ENCODE results near the gene SEMA3A.

SEMA3A gene

GRCh38 chr7:83985821-83986220, 208.8 kb downstream of the SEMA3A start:
- DNase-seq (no peak), ATAC-seq (replicated peaks) (no peak)
- Mint-ChIP-seq H3K9me3 (no peaks in the 10 kb centered on the region), H3K36me3 (no peaks in the 10 kb centered on the region), H3K4me3 (no peak overlapping the region), H3K4me1 (no peaks in the 10 kb centered on the region), H3K27me3 (no peaks in the 10 kb centered on the region), H3K27ac (no peak overlapping the region)

GRCh38 chr7:83984591-83984990, 210.0 kb downstream of the SEMA3A start:
- no peaks in the 10 kb centered on the region for H3K27me3 Mint-ChIP-seq
- no peak overlapping the region for H3K27ac Mint-ChIP-seq
- ATAC-seq (replicated peaks) (no peak), DNase-seq (no peak)
- H3K4me1 Mint-ChIP-seq = no peaks in the 10 kb centered on the region
- H3K36me3 Mint-ChIP-seq = no peaks in the 10 kb centered on the region
- H3K4me3 Mint-ChIP-seq = no peak overlapping the region
- no peaks in the 10 kb centered on the region for H3K9me3 Mint-ChIP-seq

GRCh38 chr7:83984076-83984475, 210.5 kb downstream of the SEMA3A start:
- Mint-ChIP-seq H3K36me3 (no peaks in the 10 kb centered on the region), H3K9me3 (no peaks in the 10 kb centered on the region), H3K27ac (no peak overlapping the region), H3K4me1 (no peaks in the 10 kb centered on the region), H3K4me3 (no peak overlapping the region), H3K27me3 (no peaks in the 10 kb centered on the region)
- no peak for ATAC-seq (replicated peaks)
- DNase-seq = no peak

- Mint-ChIP-seq H3K9me3 (no peaks in the 10 kb centered on the region), H3K27me3 (no peaks in the 10 kb centered on the region), H3K36me3 (no peaks in the 10 kb centered on the region), H3K4me3 (no peak overlapping the region), H3K27ac (no peak overlapping the region), H3K4me1 (no peaks in the 10 kb centered on the region)
- ATAC-seq (replicated peaks) = no peak
- no peak for DNase-seq
Observed at GRCh38 chr7:83983606-83984005, 211.0 kb downstream of the SEMA3A start.

- H3K4me1 Mint-ChIP-seq = no peaks in the 10 kb centered on the region
- DNase-seq = no peak
- H3K4me3 Mint-ChIP-seq = no peak overlapping the region
- H3K36me3 Mint-ChIP-seq = no peaks in the 10 kb centered on the region
- peak in 1 of 2 donors; percentile 50 for ATAC-seq (replicated peaks)
- H3K9me3 Mint-ChIP-seq = no peaks in the 10 kb centered on the region
- H3K27me3 Mint-ChIP-seq = no peaks in the 10 kb centered on the region
- H3K27ac Mint-ChIP-seq = no peak overlapping the region
Observed at GRCh38 chr7:83976302-83976701, 218.3 kb downstream of the SEMA3A start.

GRCh38 chr7:83970081-83970480, 224.5 kb downstream of the SEMA3A start:
- Mint-ChIP-seq H3K36me3 (no peaks in the 10 kb centered on the region), H3K9me3 (no peaks in the 10 kb centered on the region), H3K27ac (no peak overlapping the region), H3K4me3 (no peak overlapping the region), H3K27me3 (no peaks in the 10 kb centered on the region), H3K4me1 (no peaks in the 10 kb centered on the region)
- no peak for ATAC-seq (replicated peaks)
- no peak for DNase-seq

GRCh38 chr7:83964318-83964717, 230.3 kb downstream of the SEMA3A start:
- Mint-ChIP-seq H3K27me3 (no peaks in the 10 kb centered on the region), H3K4me3 (no peak overlapping the region), H3K36me3 (no peaks in the 10 kb centered on the region), H3K27ac (no peak overlapping the region), H3K4me1 (no peaks in the 10 kb centered on the region), H3K9me3 (no peaks in the 10 kb centered on the region)
- DNase-seq (no peak), ATAC-seq (replicated peaks) (no peak)

- ATAC-seq (replicated peaks) (no peak), DNase-seq (no peak)
- Mint-ChIP-seq H3K27ac (no peak overlapping the region), H3K9me3 (no peaks in the 10 kb centered on the region), H3K4me3 (no peak overlapping the region), H3K27me3 (no peaks in the 10 kb centered on the region), H3K4me1 (no peaks in the 10 kb centered on the region), H3K36me3 (no peaks in the 10 kb centered on the region)
Observed at GRCh38 chr7:83957333-83957732, 237.3 kb downstream of the SEMA3A start.

- ATAC-seq (replicated peaks) (no peak), DNase-seq (no peak)
- Mint-ChIP-seq H3K27me3 (no peaks in the 10 kb centered on the region), H3K4me3 (no peak overlapping the region), H3K27ac (no peak overlapping the region), H3K36me3 (no peaks in the 10 kb centered on the region), H3K9me3 (no peaks in the 10 kb centered on the region), H3K4me1 (no peaks in the 10 kb centered on the region)
Observed at GRCh38 chr7:83956104-83956503, 238.5 kb downstream of the SEMA3A start.

- DNase-seq (no peak), ATAC-seq (replicated peaks) (no peak)
- Mint-ChIP-seq H3K4me3 (no peak overlapping the region), H3K36me3 (no peaks in the 10 kb centered on the region), H3K27me3 (no peaks in the 10 kb centered on the region), H3K4me1 (no peaks in the 10 kb centered on the region), H3K9me3 (no peaks in the 10 kb centered on the region), H3K27ac (no peak overlapping the region)
Observed at GRCh38 chr7:83952236-83952635, 242.4 kb downstream of the SEMA3A start.

GRCh38 chr7:83947260-83947659, 247.3 kb downstream of the SEMA3A start:
- no peaks in the 10 kb centered on the region for H3K4me1 Mint-ChIP-seq
- H3K36me3 Mint-ChIP-seq = no peaks in the 10 kb centered on the region
- no peak overlapping the region for H3K27ac Mint-ChIP-seq
- no peaks in the 10 kb centered on the region for H3K27me3 Mint-ChIP-seq
- no peaks in the 10 kb centered on the region for H3K9me3 Mint-ChIP-seq
- DNase-seq (no peak), ATAC-seq (replicated peaks) (peak in 1 of 2 donors; percentile 42)
- H3K4me3 Mint-ChIP-seq = no peak overlapping the region

- Mint-ChIP-seq H3K4me1 (no peaks in the 10 kb centered on the region), H3K27me3 (no peaks in the 10 kb centered on the region), H3K27ac (no peak overlapping the region), H3K9me3 (no peaks in the 10 kb centered on the region), H3K4me3 (no peak overlapping the region), H3K36me3 (no peaks in the 10 kb centered on the region)
- no peak for DNase-seq
- ATAC-seq (replicated peaks) = no peak
Observed at GRCh38 chr7:83946801-83947200, 247.8 kb downstream of the SEMA3A start.

- Mint-ChIP-seq H3K27ac (no peak overlapping the region), H3K4me1 (no peaks in the 10 kb centered on the region), H3K9me3 (no peaks in the 10 kb centered on the region), H3K27me3 (no peaks in the 10 kb centered on the region), H3K36me3 (no peaks in the 10 kb centered on the region), H3K4me3 (no peak overlapping the region)
- no peak for ATAC-seq (replicated peaks)
- no peak for DNase-seq
Observed at GRCh38 chr7:83941300-83941699, 253.3 kb downstream of the SEMA3A start.

GRCh38 chr7:83937930-83938329, 256.7 kb downstream of the SEMA3A start:
- ATAC-seq (replicated peaks) (no peak), DNase-seq (no peak)
- Mint-ChIP-seq H3K9me3 (no peaks in the 10 kb centered on the region), H3K4me3 (no peak overlapping the region), H3K27ac (no peak overlapping the region), H3K27me3 (no peaks in the 10 kb centered on the region), H3K36me3 (no peaks in the 10 kb centered on the region), H3K4me1 (no peaks in the 10 kb centered on the region)

GRCh38 chr7:83936056-83936708, 258.4 kb downstream of the SEMA3A start:
- DNase-seq = peak; percentile 6
- Mint-ChIP-seq H3K36me3 (no peaks in the 10 kb centered on the region), H3K9me3 (no peaks in the 10 kb centered on the region), H3K4me1 (no peaks in the 10 kb centered on the region), H3K27me3 (no peaks in the 10 kb centered on the region), H3K27ac (no peak overlapping the region), H3K4me3 (no peak overlapping the region)
- peak; percentile 69 to 75 for ATAC-seq (replicated peaks)
